Mucosa of descending colon (tissue), 3 donors: ENCODE results near the gene RNH1. TPM values are rescaled to one million over a fixed set of nuclear protein-coding genes. Genes with fewer than 3 reads are reported as not detected.

ENCODE experiments used
- ATAC-seq: fragments of 200-7000 bp; cut with Tn5 transposase; one replicate; pipeline ENCODE4 v1.9.1; 2020; ENCODE audit warnings: mild to moderate bottlenecking, moderate library complexity
- DNase-seq, 3 donors: peaks; one replicate each; pipeline ENCODE4 v3.0.0-alpha.2; 2020
- H3K36me3 ChIP-seq: fragments of 200-600 bp; one replicate; pipeline ENCODE4 v1.8.0; 2021; ENCODE audit warnings: low read depth, mild to moderate bottlenecking
- H3K4me1 ChIP-seq: fragments of 200-600 bp; one replicate; pipeline ENCODE4 v1.8.0; 2021; ENCODE audit warnings: low read depth, mild to moderate bottlenecking
- H3K4me3 ChIP-seq: fragments of 200-600 bp; one replicate; pipeline ENCODE4 v1.8.0; 2021; ENCODE audit warnings: mild to moderate bottlenecking
- H3K9me3 ChIP-seq: fragments of 200-600 bp; one replicate; pipeline ENCODE4 v1.8.0; 2021; ENCODE audit warnings: mild to moderate bottlenecking
- CTCF ChIP-seq: fragments of 200-600 bp; IDR thresholded peaks from one replicate; pipeline ENCODE4 v1.8.0; 2022; ENCODE audit warnings: antibody characterized with exemption, mild to moderate bottlenecking
- intact Hi-C, 2 donors: fragments of 100-400 bp; cut with DNase I in 1 of 2; cut with micrococcal nuclease in 1 of 2; formaldehyde crosslinking; loops; one replicate each; pipeline versions ENCODE4 v1.11.0 to v1.11.1; 2022; cut with DNase I, micrococcal nuclease
- total RNA-seq, 3 donors: library from RNA; stranded (reverse); fragmentation: NEBNext Ultra II Directional in 2 of 3; extraction: Animal tissue kit (Norgen Biotek cat#: 25700) in 2 of 3; gene quantifications; one replicate each; pipeline versions ENCODE4 v1.2.1 to v1.2.4, GENCODE V29; 2021 to 2023
- donor health status: DM: no; HTN: no; CAD: no; lungs with moderate emphysema.
- donor health status: DM: no; HTN: no; CAD: no.
- donor health status: DM: no; HTN: yes; CAD: no.

Gene RNH1
- total RNA-seq, 3 donors from 2014 or later: 108 to 127 (median 118) TPM

DNA sequence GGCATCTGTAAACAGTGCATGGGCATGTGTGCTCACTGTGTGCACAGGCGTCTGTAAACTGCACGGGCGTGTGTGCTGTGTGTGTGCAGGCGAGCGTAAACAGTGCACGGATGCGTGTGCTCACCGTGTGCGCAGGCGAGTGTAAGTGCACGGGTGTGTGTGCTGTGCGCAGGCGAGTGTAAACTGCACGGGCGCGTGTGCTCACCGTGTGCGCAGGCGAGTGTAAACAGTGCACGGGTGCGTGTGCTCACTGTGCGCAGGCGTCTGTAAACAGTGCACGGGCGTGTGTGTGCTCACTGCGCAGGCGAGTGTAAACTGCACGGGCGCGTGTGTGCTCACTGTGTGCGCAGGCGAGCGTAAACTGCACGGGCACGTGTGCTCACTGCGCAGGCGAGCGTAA is 22.4 kb downstream of the RNH1 start:
- no peak for ATAC-seq
- no peak overlapping the region for H3K4me3 ChIP-seq

GRCh38 chr11:479311-479710 is 27.7 kb downstream of the RNH1 start:
- DNase-seq (no peak), ATAC-seq (no peak)
- no peak for TF ChIP-seq CTCF
- H3K36me3 ChIP-seq: no peaks in the 10 kb centered on the region
- H3K4me3 ChIP-seq: no peak overlapping the region
- intact Hi-C loops: no loop called here
- H3K4me1 ChIP-seq: no peaks in the 10 kb centered on the region
- H3K9me3 ChIP-seq: no peaks in the 10 kb centered on the region

More for the DNA sequence above, 22.4 kb downstream of the RNH1 start:
- no peak for DNase-seq
- intact Hi-C loops: no loop called here
- Histone ChIP-seq H3K4me1 (peaks cover 9% of the 10 kb centered on the region), H3K9me3 (no peaks in the 10 kb centered on the region), H3K36me3 (no peaks in the 10 kb centered on the region)
- TF ChIP-seq CTCF: no peak

DNA sequence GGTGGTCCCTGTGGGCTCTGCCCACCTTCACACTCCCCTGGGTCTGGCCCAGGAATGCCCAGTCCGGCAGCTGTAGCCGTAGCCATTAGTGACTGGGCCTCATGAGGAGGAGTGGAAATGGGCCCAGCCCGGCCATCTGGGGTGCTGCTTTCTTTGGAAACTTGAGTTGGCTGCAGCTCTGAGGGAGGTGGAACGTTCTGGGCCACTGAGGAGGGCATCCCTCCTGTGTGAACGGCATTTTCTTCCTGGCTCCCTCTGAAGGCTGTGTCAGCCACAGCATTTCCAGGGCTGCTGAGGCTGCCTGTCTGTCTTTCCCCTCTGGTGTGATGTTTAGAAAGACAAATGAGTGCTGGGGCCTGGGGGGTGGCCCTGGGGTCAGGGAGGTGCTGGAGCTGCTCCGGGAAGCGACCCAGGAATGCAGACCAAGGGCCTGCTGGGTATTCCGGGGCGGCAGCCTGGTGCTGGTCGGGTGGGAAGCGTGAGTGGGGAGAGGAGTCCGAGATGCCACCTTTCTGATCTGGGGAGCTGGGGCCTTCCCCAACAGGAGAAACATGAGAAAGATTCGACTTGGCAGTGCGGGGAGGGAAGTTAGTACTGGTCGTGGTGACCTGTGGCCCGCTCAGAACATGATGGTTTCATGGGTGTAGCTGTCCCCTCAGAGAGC is 29.9 kb downstream of the RNH1 start:
- Histone ChIP-seq H3K36me3 (no peaks in the 10 kb centered on the region), H3K4me3 (no peak overlapping the region), H3K9me3 (no peaks in the 10 kb centered on the region), H3K4me1 (no peaks in the 10 kb centered on the region)
- DNase-seq (no peak), ATAC-seq (no peak)
- intact Hi-C loops: no loop called here
- TF ChIP-seq CTCF: no peak

DNA sequence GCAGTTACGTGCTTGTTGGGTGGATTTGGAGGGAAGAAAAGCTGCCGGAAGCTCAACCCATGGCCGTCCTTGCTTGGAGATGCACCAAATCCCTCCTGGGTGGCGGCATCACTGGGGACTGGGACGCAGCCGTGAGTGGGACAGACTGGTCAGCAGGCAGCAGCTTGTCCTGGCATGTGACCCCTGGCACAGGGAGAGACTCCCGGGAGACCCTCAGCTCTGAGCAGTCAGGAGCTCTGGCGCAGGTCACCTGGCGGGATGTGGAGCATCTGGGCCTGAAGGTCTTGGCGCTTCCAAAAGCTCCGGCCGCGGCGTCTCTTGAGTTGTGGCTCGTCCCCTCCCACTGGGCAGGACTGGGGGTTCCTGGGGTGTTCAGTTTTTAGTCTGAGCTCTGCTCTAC is 30.6 kb downstream of the RNH1 start:
- intact Hi-C loops: no loop called here
- ATAC-seq (no peak), DNase-seq (no peak)
- Histone ChIP-seq H3K4me1 (no peaks in the 10 kb centered on the region), H3K36me3 (no peaks in the 10 kb centered on the region), H3K4me3 (no peak overlapping the region), H3K9me3 (no peaks in the 10 kb centered on the region)
- no peak for TF ChIP-seq CTCF

DNA sequence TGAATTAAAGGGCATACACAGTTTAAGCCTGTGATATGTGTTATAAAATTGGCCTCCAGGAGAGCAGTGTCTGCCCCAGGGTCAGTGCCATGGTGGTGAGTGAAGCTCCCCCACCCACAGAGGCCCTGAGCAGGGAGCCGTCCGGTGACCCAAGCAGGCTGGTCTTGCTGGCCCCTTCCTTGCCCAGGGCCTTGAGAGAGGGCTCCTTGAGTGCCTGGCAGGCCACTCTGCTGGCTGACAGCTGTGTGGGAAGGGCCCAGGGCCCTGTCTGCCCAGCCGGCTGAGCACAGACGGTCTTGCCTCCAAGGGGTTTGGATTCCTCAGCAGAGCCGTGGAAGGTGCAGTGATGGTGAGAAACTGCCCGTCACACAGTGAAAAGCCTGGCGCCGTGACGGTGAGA is 31.1 kb downstream of the RNH1 start:
- Histone ChIP-seq H3K9me3 (no peaks in the 10 kb centered on the region), H3K4me3 (no peak overlapping the region), H3K36me3 (no peaks in the 10 kb centered on the region), H3K4me1 (no peaks in the 10 kb centered on the region)
- no peak for TF ChIP-seq CTCF
- no peak for DNase-seq
- no peak for ATAC-seq
- intact Hi-C loops: no loop called here
